ENCODE measurements around the gene TEX44.
A peak's percentile ranks its signal among the peaks of the same experiment; 100 is the strongest.
"Not testable (repeated sequence)": the region's sequence is repeated elsewhere in the genome, so short reads cannot be mapped to it uniquely, and the experiment has no call there.

TEX44 gene

DNA sequence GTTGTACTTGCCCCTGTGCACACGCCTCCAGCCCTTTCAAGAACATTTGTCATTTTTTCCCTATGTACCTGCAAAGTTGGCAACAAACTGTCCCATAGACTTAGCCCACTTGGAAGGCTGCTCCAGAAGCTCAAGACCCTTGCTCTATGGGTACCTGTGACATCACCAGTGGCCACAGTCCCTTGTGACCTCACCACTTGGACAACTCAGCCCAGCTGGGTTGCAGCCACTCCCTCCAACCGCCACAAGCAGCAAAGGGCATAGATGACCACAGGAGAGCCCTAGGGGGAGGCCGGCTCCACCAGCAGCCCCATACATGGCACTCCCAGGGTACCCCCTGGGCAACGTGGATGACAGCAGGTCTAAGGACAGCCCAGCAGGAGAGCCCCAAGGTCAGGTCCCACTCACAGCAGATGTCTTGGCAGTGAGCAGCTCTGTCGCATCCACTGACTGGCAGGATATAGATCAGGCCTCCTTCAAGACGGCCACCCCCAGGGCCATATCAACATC lies at the start of gene TEX44:
Gene TEX44 (plus strand): TSS at position 229 of the 510 bp plus-strand sequence. CDS start 88 bp downstream, at position 317.
- no peak for DNase-seq

DNA sequence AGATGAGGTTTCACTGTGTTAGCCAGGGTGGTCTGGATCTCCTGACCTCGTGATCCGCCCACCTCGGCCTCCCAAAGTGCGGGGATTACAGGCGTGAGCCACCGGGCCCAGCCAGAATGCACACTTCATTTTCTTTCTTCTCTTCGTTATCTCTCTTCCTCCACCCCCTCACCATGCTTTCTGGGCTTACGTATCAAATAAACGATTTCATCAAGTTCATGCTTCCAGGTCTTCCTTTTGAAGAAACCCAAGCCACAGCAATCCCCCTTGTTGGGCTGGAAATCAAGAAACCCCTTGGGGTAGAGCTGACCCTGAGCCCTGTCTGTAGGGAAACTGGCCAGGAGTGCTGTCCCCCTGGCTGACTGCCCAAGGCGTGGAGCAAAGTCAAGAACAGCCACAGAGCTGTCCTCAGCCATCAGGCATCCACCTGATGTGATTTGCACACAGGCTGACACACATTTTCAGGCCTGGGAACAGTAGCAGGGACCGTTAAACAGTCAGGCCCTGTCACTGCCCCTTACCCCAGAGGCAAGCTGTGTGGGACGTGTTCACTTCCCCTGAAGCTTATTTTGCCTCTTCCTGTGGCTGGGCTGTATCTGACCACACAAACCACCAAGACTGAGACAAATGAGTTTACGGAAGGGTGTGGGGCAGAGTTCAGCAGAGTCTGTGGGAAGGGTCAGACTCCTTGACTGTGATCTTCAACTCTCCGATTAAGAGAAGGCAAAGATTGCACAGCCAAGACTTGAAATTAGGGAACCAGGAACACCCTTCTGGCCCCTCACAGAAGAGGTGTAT lies 47.4 kb upstream of the TEX44 start:
- peak; percentile 79 for DNase-seq

GRCh38 chr2:231546014-231546715 lies 46.5 kb upstream of the TEX44 start:
- DNase-seq = no peak

DNA sequence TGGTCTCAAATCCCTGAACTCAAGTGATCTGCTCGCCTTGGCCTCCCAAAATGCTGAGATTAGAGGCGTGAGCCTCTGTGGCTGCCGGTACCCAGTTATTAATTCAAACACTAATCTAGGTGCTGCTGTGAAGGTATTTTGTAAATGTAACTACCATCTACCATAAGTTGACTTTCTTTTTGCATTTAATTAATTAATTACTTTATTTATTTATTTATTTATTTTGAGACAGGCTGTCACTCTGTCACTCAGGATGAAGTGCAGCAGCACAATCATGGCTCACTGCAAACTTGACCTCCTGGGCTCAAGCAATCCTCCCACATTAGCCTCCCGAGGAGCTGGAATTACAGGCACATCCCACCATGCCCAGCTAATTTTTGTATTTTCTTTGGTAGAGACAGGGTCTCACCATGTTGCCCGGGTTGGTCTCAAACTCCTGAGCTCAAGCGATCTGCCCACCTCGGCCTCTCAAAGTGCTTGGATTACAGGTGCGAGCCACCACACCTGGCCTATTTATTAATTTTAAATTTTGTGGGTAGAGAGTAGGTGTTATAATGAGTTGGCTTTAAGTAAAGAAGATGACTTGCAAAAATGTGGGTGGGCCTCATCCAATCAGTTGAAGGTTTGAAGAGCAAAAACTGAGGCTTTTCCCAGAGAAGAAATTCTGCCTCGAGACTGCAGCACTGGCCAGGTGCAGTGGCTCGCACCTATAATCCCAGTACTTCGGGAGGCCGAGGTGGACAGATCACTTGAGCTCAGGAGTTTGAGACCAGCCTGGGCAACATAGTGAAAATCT lies 45.2 kb upstream of the TEX44 start:
- DNase-seq = no peak

GRCh38 chr2:231548752-231549151 lies 43.9 kb upstream of the TEX44 start:
- DNase-seq = no peak

DNA sequence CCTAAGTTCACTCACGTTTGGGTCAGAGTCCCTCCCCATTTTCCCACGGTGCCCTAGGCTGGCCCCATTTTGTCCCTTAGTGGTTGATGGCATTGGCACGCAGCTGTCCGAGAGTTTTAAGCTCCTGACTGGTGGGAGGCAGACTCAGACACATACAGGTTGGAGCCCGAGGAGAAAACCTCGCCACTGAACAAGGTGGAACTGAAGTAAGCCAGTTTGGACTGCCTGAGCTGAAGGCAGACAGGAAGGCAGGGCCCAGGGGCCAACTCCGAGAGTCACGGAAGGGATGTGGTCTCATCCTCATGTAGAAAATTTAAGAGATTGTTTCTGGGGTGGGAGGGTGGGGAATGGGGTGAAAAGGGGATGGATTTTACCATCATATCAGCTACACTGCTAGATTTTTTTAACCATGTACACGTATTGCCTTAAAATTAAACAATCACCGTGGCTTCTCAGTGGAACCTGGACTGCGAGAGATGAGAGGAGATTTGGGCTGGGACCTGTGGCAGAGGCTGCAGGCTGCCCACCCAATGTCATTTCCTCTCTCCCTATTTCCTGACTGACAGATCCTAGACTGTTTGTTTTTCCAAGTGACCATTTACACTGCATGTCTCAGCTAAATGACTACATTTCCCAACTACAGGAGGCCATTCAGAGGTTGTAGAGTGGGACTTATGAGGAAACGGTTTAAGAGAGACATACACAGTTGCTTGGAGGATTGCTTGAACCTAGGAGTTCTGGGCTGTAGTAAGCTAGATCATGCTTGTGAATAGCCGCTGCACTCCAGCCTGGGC lies 43.0 kb upstream of the TEX44 start:
- DNase-seq = no peak

GRCh38 chr2:231552752-231553151 lies 39.9 kb upstream of the TEX44 start:
- no peak for DNase-seq

DNA sequence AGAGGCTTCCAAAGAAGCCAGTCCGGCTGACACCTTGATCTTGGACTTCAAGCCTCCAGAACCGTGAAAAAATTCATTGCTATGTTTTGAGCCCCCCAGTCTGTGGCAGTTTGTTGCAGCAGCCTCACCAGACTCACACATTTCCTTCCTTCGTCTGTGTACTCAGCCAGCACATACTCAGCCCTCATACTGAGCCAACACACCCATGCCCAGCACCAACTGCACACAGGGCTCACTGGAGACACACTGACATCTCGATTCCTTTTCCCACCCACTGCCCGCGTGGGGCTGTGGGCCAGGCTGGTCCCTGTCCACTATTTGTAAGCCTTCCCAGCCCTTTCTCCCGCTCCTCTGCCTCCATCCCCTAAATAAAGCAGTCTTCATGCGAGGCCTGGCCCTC lies 38.3 kb upstream of the TEX44 start:
- DNase-seq = no peak

DNA sequence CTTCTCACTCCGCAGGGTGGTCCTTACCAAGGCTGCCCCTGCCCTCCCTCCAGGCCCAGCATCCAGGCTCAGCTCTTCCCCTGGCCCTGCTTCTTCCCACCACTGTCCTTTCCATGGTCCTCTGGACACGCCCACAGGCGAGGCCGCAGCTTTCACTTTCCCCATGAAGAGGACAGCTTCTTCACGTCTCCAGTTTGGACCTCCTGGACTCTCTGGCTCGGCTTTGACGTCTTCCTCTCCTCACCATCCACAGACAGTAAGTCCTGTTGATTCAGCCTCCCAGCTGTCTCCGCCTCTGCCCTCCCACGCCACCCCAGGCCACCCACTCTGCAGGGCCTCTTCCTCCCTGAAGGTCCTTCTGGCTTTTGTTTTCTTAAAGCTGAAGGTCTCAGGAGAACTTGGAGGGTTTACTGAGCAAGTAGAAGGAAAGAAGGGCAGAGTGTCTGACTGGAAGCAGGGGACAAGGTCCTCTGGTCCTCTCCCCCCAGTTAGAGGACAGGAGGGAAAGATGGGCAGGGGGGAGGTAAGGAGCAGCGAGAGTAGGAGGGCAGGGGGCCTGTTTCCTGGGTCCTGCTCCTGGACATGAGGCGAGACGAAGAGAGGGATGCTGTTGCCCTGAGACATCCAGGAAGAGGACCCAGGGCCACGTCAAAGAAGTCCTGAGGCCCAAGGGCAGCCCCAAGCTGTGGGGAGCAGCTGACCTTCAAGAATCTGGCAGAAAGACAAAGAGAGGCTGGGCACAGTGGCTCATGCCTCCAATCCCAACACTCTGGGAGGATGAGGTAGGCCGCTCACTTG lies 37.7 kb upstream of the TEX44 start:
- no peak for DNase-seq

DNA sequence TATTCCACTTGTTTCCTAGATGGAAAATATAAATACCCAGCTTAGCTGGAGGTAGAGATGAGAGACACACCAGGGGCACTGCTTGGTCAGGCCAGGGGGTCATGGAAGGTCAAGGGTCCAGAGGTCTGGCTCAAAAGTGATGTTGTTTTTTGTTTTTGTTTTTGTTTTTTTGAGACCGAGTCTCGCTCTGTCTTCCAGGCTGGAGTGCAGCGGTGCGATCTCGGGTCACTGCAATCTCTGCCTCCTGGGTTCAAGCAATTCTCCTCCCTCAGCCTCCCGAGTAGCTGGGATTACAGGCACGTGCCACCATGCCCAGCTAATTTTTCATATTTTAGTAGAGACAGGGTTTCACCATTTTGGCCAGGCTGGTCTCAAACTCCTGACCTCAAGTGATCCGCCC lies 36.2 kb upstream of the TEX44 start:
- not testable (repeated sequence) for DNase-seq

DNA sequence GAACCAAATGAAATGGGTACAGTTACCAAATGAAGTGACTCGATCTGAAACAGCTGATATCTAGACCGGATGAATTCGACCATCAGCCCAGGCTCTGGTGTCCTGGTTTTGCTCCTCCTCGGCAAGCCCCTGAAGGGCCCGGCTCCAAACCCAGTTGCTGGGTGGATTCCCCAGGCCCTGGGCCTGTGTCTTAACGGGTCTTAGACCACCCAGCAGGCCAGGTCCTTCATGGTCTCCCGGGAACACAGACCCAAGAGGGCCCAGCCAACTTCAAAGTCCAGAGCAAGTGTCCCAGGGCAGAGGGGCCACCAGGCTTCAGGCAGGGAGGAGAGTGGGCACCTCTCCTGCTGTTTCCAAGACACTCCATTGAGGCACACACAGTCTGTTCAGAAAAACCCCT lies 35.7 kb upstream of the TEX44 start:
- no peak for DNase-seq

- peak; percentile 82 for DNase-seq
Measured at GRCh38 chr2:231557571-231558217, 35.0 kb upstream of the TEX44 start.

GRCh38 chr2:231563378-231563961 lies 29.2 kb upstream of the TEX44 start:
- peak; percentile 66 for DNase-seq

- DNase-seq = no peak
Measured at GRCh38 chr2:231565887-231566594, 26.6 kb upstream of the TEX44 start.

DNA sequence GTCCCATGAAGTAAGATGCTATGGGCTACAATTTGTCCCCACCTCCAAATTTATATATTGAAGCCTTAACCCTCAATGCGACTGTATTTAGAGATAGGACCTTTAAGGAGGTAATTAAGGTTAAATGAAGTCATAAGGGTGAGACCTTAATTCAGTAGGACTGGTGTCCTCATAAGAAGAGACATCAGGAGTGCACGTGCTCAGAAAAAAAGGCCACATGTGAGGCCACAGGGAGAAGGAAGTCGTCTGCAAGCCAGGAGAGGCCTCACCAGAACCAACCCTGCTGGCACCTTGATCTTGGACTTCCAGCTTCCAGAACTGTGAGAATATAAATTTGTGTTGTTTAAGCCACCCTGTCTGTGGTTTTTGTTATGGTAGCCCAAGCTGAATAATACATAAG lies 25.5 kb upstream of the TEX44 start:
- DNase-seq = no peak

DNA sequence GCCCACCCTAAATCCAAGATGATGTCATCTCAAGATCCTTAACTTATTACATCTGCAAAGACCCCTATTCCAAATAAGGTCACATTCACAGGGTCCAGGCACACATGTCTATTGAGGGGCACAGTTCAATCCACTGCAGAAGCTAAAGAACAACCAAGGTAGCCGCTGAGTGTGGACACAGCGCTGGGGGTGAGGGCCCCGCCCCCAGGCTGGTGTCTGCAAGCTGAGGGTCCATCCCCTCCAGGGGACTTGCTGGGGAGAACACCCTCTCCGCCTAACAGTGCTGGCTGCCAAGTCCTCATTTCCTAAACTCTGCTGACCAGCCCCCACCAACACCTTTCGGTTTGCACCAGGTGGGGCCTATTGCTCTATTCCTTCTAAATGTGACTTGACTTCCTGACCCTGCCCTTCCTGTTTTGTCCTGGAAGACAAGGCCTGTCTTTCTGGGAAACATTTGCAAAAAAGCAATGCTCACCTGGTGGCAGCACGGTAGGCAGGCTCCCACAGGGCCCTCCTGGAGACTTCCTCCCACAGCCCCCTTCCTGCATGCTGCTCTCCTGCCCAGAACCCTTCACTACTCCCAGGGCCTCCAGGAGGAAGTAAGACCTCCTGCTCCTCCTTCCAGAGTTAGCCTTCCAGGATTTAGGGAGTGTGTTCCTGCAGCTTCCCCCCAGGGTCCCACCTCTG lies 24.4 kb upstream of the TEX44 start:
- no peak for DNase-seq

DNA sequence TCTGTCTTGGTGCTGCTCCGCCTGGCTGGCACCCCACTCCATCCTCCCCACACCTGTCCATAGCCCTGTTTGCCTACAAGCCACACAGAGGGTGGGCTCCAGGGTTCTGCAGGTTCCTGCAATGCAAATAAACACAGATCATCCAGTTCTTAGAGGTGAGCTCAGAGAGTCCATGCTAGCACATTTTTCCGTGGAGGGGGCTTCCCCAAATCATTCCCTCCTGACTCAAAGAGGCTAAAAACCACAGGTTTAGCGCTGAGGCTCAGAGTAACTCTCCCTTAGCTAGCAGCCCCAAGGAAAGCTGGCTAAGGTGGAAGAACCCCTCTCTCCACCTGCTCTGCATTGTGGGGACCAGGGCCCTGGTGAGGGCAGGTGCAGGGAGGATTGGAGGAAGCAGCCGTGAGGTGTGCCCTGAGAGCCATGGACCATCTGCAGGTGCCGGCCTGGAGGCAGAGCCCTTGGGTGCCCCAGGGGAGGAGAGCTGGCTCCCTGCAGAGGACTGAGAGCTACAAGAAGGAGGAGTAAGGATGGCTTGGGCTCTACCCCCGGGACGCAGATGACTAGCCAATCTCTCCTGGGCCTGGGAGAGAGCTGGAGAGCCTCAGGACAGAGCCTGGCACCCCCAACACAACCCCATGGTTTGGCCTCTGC lies 23.8 kb upstream of the TEX44 start:
- DNase-seq = no peak

- DNase-seq = not testable (repeated sequence)
Measured at GRCh38 chr2:231570915-231571314, 21.7 kb upstream of the TEX44 start.

GRCh38 chr2:231571661-231572191 lies 20.9 kb upstream of the TEX44 start:
- DNase-seq = no peak

Data from activated effector memory CD4-positive, alpha-beta T cell treated with anti-CD3 and anti-CD28 coated beads, Interleukin-2, amount 50 U/mL, for 16 hours (primary cell).